ENCODE measurements around the gene ADD3. TPM values are rescaled to one million over a fixed set of nuclear protein-coding genes. Genes with fewer than 3 reads are reported as not detected.

ADD3 gene
- total RNA-seq, 1 donor = 1,018 TPM

DNA sequence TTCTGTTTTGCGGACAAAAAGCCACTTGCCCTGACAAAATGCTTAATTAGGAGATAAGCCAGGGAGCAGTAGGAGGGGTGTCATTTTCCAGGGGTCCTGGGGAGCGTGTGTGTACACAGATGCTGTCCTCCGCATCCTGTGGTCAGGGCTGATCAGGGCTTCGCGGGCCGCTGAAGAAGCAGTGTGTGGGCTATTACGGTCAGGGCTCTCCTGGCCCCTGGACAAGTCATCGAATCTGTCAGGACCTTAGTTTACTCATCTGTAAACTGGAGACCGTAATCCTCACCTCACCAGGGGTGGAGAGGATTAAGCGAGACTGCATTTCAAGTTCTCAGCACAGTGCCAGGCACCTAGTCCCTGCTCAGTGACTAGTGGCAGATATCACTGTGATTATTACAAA lies 173.7 kb downstream of the ADD3 start:
- no peaks in the 10 kb centered on the region for H4K20me1 ChIP-seq (ENCODE audit: insufficient read depth, low read length)
- TF ChIP-seq, protein P1, sequence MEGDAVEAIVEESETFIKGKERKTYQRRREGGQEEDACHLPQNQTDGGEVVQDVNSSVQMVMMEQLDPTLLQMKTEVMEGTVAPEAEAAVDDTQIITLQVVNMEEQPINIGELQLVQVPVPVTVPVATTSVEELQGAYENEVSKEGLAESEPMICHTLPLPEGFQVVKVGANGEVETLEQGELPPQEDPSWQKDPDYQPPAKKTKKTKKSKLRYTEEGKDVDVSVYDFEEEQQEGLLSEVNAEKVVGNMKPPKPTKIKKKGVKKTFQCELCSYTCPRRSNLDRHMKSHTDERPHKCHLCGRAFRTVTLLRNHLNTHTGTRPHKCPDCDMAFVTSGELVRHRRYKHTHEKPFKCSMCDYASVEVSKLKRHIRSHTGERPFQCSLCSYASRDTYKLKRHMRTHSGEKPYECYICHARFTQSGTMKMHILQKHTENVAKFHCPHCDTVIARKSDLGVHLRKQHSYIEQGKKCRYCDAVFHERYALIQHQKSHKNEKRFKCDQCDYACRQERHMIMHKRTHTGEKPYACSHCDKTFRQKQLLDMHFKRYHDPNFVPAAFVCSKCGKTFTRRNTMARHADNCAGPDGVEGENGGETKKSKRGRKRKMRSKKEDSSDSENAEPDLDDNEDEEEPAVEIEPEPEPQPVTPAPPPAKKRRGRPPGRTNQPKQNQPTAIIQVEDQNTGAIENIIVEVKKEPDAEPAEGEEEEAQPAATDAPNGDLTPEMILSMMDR (IDR thresholded peaks at IDR 0.05; ENCODE audit: extremely low read depth, low read depth, low read length) = no peak
- no peak overlapping the region for H3K4me3 ChIP-seq (ENCODE audit: insufficient read depth, low read length)
- no peak overlapping the region for H3K27ac ChIP-seq (ENCODE audit: low read depth, low read length)
- no peaks in the 10 kb centered on the region for H3K36me3 ChIP-seq (ENCODE audit: insufficient read depth, low read length)
- H3K79me2 ChIP-seq (ENCODE audit: insufficient read depth, low read length) = no peaks in the 10 kb centered on the region
- DNase-seq (ENCODE audit: insufficient read length, low spot score, missing footprints) = no peak
- no peaks in the 10 kb centered on the region for H3K27me3 ChIP-seq (ENCODE audit: insufficient read depth, low read length)
- H3K9me3 ChIP-seq (ENCODE audit: low read depth, low read length) = no peaks in the 10 kb centered on the region
- H2AFZ ChIP-seq (ENCODE audit: low read length) = no peak overlapping the region
- H3K4me2 ChIP-seq (ENCODE audit: insufficient read depth, low read length) = no peak overlapping the region
- no peaks in the 10 kb centered on the region for H3K4me1 ChIP-seq (ENCODE audit: insufficient read depth, low read length)

DNA sequence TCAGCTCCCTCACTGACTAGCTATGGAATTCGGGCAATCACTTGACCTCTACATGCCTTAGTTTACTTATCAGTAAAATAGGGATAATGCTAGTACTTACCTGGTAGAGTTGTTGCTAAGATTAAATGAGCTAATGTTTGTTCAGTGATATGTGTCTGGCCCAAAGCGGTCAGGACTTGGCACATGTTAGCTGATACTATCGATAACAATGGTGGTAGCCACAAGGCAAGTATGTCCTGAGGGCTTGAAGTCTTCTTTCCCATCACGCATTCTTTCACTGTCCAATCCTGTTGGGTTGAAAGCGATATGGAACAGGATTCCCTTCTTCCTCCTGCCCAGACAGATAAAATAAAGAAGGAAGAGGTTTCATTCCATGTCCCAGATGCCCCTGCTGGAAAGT lies 174.1 kb downstream of the ADD3 start:
- no peaks in the 10 kb centered on the region for H3K4me1 ChIP-seq (ENCODE audit: insufficient read depth, low read length)
- DNase-seq (ENCODE audit: insufficient read length, low spot score, missing footprints) = no peak
- no peak overlapping the region for H2AFZ ChIP-seq (ENCODE audit: low read length)
- H4K20me1 ChIP-seq (ENCODE audit: insufficient read depth, low read length) = no peaks in the 10 kb centered on the region
- H3K27me3 ChIP-seq (ENCODE audit: insufficient read depth, low read length) = no peaks in the 10 kb centered on the region
- TF ChIP-seq, protein P1 (IDR thresholded peaks at IDR 0.05; ENCODE audit: extremely low read depth, low read depth, low read length) = no peak
- no peaks in the 10 kb centered on the region for H3K9me3 ChIP-seq (ENCODE audit: low read depth, low read length)
- no peaks in the 10 kb centered on the region for H3K36me3 ChIP-seq (ENCODE audit: insufficient read depth, low read length)
- H3K79me2 ChIP-seq (ENCODE audit: insufficient read depth, low read length) = no peaks in the 10 kb centered on the region
- no peak overlapping the region for H3K4me3 ChIP-seq (ENCODE audit: insufficient read depth, low read length)
- no peak overlapping the region for H3K27ac ChIP-seq (ENCODE audit: low read depth, low read length)
- H3K4me2 ChIP-seq (ENCODE audit: insufficient read depth, low read length) = no peak overlapping the region

DNA sequence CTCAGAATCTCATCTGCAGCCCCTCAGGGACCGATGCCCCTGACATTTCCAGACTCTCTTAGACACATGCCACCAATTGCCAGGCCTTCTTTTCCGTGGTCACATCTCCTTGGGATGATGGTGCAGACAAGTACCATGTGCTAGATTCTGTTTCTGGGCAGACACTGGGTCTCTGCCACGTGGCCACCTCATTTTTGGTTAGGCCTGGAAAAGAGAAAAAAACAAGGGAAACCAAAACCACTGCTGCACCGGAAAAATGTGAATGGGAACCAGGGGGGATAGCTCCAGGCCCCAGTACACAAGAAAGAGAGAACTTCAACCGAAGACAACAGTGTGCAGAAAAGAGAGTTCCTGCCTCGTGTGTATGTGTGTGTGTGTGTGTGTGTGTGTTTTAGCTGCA lies 176.6 kb downstream of the ADD3 start:
- Histone ChIP-seq H3K4me2 (ENCODE audit: insufficient read depth, low read length) (no peak overlapping the region), H3K27me3 (ENCODE audit: insufficient read depth, low read length) (no peaks in the 10 kb centered on the region), H4K20me1 (ENCODE audit: insufficient read depth, low read length) (no peaks in the 10 kb centered on the region), H3K79me2 (ENCODE audit: insufficient read depth, low read length) (no peaks in the 10 kb centered on the region), H3K4me1 (ENCODE audit: insufficient read depth, low read length) (no peaks in the 10 kb centered on the region), H2AFZ (ENCODE audit: low read length) (peak overlapping the region; percentile 47), H3K36me3 (ENCODE audit: insufficient read depth, low read length) (no peaks in the 10 kb centered on the region), H3K9me3 (ENCODE audit: low read depth, low read length) (no peaks in the 10 kb centered on the region), H3K4me3 (ENCODE audit: insufficient read depth, low read length) (no peak overlapping the region), H3K27ac (ENCODE audit: low read depth, low read length) (no peak overlapping the region)
- DNase-seq (ENCODE audit: insufficient read length, low spot score, missing footprints) = no peak
- TF ChIP-seq, protein P1 (IDR thresholded peaks at IDR 0.05; ENCODE audit: extremely low read depth, low read depth, low read length) = no peak

Small RNAs within 50 kb of the gene (small RNA-seq; reads per million reads assigned to genes)
- gene SNRPGP12 = not detected

Other genes starting within 250 kb of the ADD3 start
- 123 and 140 TPM in 2 replicates for gene XPNPEP1, start 84.5 kb upstream of the ADD3 start, total RNA-seq
- 39.5 and 41.6 TPM in 2 replicates for gene MXI1, start 199.6 kb downstream of the ADD3 start, total RNA-seq